GM10266 (cell line): ENCODE results near the gene TTC27.

Experiments used
- DNase-seq: peaks from one replicate; pipeline ENCODE4 v3.0.0; 2012; ENCODE audit errors: extremely low spot score
- CTCF ChIP-seq: IDR thresholded peaks from 2 replicates; pipeline ENCODE4 v1.5.1; 2012; ENCODE audit warnings: mild to moderate bottlenecking, low read depth; ENCODE audit not compliant: control insufficient read depth, insufficient read depth; ENCODE audit errors: missing control alignments

Gene TTC27

GRCh38 chr2:32847734-32848133, 219.9 kb downstream of the TTC27 start:
- TF ChIP-seq CTCF: no peak
- DNase-seq: no peak

GRCh38 chr2:32849456-32850194, 221.8 kb downstream of the TTC27 start:
- no peak for DNase-seq
- TF ChIP-seq CTCF: no peak

- TF ChIP-seq CTCF: no peak
- DNase-seq: no peak
Observed at GRCh38 chr2:32851777-32852439, 224.1 kb downstream of the TTC27 start.

- no peak for TF ChIP-seq CTCF
Observed at GRCh38 chr2:32852856-32853255, 225.0 kb downstream of the TTC27 start.

GRCh38 chr2:32856891-32857290, 229.0 kb downstream of the TTC27 start:
- no peak for DNase-seq
- TF ChIP-seq CTCF: no peak

More at GRCh38 chr2:32852856-32853255, 225.0 kb downstream of the TTC27 start:
- no peak for DNase-seq

- DNase-seq: no peak
- no peak for TF ChIP-seq CTCF
Observed at GRCh38 chr2:32858713-32859112, 230.9 kb downstream of the TTC27 start.

GRCh38 chr2:32860385-32860784, 232.5 kb downstream of the TTC27 start:
- DNase-seq: no peak
- TF ChIP-seq CTCF: no peak
